ENCODE results near the gene RAVER2.

GRCh38 chr1:64881281-64881680 is 136.4 kb downstream of the RAVER2 start:
- TF ChIP-seq POLR2A (IDR thresholded peaks at IDR 0.05; ENCODE audit: low read depth, low read length) (no peak), TAF1 (IDR thresholded peaks at IDR 0.05; ENCODE audit: low read depth, low read length) (no peak), POLR2AphosphoS5 (IDR thresholded peaks at IDR 0.05; ENCODE audit: low read depth, low read length) (no peak)

All from GM12891 (cell line).